Limb (tissue), 2 donors: ENCODE data around the gene TBX15.

Source experiments
- DNase-seq, 2 donors: peaks; one replicate each; pipeline ENCODE4 v3.0.0-alpha.2; 2016; ENCODE audit errors: extremely low spot score in 2 of 2

Gene TBX15

DNA sequence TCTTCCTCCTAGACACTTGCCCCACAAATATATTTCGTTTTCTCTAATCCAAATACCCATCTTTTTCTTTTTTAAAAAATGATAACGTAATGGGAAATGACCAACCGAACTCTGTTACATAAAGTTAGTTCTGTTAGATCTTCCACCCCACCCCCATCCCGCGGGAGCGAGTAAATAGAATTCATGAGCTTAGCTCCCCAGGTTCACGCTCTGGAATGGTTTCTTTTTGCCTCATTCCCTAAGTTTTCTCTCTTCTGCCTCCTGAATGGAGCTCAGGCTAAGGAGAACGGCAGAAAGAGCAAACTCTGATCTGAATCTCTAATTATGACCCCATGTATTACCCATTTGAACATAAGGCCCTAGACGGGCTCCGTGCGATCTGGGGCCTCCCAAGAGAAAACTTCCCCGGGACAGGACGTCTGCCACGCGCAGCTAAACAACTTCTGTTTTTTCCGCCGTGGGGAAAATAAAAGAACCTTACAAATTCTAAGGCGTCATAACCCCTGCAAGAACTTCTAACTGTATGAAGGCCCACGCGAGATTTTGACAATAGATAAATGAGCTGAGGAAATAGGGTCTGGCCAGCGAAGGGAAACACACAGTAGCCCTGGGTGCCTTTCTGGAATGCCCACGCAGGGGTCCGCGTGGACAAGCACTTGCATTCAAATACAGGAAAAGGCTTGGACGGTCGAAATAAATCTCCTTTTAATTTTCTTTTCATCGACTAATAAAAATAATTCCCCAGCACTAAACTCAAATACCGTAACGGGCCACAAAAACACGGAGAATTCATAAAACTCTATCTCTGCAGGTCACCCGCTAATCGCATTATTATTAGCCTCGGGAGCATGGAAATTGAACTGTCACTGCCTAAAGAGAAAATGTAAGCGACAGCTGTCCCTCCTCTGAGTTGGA is 2.2 kb downstream of the TBX15 start:
- no peak for DNase-seq

GRCh38 chr1:118984722-118985639 is 3.2 kb downstream of the TBX15 start:
- DNase-seq = no peak

- peak in 1 of 2 donors; percentile 82 for DNase-seq
Measured at GRCh38 chr1:118984086-118984721, 3.9 kb downstream of the TBX15 start.

GRCh38 chr1:118983558-118984041 is 4.5 kb downstream of the TBX15 start:
- no peak for DNase-seq

DNA sequence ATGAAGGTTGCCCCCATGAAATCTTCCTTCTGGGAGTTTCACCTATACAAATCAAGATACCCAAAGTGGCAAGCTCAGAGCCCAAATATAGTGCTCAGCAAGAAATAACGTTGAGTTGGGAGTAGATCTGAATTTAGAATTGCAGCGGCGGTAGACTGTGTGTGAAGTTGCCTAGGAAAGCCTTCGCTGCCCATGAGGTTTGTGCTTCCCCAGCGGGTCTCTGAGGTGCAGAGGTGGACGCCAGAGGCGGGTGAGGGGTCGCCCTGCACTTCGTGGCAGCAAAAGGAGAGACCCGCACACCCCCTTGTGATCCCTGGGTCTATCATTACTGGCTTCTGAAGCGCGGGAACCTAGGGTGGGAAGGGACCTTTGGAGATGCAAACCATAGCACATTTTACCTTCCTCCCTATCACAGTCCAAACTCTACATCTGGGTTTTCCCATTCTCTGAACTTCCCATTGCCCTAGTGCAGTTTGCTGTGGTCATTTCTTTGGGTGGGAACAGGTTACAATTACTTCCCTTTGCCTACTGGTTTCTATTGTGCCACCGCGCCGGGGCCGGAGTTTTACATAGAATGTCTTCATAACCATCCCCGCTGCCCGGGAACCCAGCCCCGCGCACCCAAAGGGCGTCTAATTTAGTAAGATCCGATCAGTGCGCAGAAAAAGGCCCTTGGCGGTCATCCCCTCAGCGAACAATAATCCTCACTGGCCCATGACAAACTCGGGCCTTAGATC is 5.2 kb downstream of the TBX15 start:
- DNase-seq = no peak

- no peak for DNase-seq
Measured at GRCh38 chr1:118982266-118982665, 5.9 kb downstream of the TBX15 start.

GRCh38 chr1:118981436-118981835 is 6.7 kb downstream of the TBX15 start:
- DNase-seq = no peak

GRCh38 chr1:118979754-118980575 is 8.2 kb downstream of the TBX15 start:
- DNase-seq = no peak

DNA sequence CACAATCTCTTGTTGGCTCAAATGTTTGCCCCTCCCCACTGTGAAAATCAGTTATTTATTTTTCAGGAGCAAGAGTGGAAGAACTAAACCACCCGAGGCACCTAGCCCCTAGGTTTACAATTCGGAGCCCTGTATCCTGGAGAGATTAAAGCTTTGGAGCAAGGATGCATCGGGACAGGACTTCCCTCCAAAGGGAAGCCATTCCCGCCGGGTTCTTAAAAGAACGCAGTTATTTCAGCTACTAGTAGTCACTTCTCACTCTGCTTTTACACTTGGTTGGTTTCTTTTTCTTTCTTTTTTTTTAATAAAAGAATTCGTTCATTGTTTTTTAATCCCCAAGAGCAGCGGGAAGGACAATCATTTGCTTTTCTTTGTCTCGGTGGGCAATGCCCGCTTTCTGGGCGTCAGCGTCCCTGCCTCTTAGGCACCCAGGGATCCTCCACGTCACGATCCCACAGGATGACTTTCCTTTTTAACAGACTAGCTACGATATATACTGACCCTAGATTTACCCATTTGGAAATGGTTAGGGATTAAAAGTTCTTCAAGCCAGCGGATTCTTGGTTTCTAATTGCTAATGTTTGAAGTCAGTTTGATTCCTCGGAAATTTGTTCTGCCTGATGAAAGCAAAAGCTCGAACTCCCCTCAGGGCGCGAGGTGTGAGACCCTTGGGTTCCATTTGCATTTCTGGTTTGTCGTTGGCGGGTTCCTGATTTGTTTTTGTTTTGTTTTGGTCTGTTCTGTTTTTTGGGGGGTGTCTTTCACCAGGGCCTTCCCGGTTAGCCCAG is 9.0 kb downstream of the TBX15 start:
- DNase-seq = no peak

DNA sequence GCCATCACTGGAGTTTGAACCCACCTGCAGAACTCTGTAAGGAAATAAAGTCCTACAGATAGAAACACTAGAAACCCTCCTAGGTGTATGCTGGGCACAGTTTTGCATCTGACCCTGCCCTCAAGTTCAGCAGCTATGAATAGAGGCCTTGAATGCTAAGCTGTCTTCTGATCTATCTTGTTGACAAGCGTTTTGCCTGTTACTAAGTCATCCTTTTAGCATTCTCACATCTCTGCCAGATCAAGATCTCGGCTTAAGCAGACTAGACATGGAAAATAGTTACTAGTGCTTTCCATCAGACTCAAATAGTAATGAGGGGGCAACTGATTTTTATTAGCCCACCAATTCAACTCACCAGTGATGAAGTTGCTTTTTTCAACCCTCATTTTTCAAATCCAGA is 10.5 kb downstream of the TBX15 start:
- DNase-seq = no peak

- no peak for DNase-seq
Measured at GRCh38 chr1:118974661-118975060, 13.5 kb downstream of the TBX15 start.

DNA sequence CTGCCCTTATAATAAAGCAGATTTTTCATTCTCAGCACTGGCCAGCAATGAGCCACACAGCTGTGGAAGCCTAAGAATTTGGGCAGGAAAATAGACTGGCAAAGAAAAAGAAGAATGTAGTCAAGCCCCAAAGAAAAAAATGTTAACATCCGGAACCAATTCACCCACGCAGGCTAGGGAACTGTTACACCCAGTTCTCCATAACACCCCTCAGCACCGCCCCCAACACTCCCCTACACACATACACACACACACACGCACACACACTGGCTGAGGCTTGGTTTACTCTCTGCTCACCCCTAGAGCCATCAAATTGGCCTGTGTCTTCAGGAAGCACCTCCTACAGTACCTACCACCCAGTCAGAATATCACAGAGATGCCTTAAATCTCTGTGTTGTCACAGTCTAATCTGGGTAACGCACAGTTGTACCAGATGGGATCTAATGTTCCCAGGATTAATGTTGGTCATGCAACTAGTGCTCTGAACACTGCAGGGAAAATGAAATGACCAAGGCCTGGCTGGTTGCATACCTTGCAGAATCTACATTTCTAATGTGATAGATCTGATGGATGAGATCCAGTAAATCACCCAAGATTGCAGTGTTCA is 14.5 kb downstream of the TBX15 start:
- DNase-seq = no peak

DNA sequence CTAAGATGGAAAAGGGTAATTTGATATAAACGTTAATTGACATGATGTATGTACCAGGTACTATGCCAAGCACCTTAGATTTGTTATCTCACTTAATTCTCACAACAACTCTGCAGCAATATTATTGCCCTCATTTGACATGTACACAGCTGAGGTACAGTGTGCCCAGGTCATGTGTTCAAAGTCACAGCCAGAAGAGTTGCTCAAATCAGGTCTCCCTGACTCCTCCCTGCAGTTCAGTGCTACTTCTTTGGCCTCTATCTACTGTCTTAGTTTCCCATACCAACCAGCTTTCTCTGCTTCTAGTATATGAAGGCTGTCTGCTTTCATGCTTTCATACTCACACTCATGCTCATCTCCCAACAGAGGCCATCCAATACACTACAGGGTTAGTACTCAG is 15.1 kb downstream of the TBX15 start:
- DNase-seq = no peak

DNA sequence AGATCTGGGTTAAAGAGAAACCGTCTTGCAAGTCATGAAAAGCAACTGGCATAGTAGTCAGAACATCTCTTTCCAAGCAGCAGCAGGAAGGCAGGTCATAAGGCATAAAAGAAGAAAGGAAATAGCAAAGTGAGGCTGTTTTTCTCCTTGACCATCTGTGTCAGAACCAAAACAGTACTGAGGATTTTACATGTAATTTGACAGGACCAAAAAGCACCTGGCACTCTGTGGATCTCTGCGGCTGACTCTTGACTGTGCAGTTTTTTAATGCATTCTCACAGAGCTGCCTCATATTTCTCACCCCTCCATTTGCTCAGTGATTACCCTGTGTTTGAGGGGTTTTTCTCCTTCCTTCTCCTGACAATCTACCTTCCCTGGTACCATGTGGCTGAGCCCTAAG is 17.7 kb downstream of the TBX15 start:
- no peak for DNase-seq

DNA sequence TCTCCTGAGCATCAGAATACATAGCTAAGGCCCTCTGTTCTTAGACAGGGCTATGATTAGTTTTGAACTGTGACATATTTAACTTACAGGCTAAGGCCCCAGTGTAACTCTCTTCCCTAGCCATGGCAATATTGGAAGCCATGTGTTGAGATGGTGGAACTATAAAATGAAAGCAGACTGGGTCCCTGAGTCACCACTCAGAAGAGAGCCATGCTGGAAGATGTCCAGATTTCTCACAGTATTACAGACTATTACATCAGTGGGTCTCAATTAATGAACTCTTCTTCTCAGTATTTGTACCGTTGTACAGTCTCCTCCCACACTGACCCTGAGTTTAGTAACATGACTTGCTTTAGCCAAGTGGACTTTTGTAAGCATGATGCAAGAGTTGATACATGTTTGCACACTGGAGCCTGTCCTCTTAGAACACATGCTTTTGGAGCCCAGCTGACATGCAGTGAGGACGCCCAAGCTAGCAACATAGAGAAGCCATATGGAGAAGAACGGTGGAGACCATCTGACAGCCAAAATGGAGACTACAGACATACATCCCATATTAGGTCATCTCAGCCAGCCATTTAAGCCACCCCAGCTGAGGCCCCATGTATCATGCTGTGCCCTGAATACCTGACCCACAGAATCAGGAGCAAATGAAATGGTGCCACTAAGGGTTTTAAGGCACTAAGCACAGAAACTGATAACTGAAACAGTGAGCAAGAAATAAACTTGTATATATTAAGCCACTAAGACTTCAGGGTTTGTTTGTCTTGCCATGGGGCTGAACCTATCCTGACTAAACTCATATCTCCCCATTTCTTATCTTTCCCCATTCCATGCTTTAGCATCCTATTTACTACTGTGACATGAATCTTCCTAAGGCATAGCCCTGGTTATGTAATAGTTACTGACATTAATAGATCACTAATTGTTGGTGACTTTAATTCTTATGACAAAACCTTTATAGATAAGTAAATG is 24.4 kb downstream of the TBX15 start:
- no peak for DNase-seq

DNA sequence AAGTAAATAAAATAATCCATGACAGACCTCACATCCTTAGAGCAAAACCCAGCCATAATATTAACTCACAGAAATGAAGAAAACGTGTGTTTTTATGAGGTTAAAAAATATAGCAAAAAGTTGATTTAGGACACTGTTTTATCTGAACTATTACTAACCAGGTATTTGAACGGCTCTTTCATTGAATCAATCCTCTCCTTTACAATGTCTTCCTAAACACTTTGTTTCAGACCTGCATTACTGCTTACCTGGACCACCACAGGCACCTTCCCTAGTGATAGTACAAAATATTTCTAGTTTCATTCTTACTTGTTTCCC is 25.0 kb downstream of the TBX15 start:
- no peak for DNase-seq

DNA sequence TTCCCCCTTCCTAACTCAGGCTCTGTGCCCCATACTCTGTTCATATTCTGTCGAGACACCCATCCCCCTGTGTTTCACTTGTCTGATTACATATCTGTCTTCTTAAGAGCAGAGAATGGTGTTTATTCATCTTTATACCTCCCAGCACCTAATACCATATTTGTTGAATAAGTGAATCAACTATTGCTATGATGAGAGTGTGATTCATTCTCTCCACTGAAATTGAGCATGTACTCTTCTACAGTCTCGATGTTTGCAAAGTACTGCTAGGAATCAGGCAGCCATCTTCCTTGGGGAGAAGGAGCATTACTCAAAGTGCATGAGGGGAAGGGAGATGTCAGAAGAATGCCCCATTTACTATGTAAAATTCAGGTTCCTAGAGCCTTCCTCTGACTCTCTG is 27.0 kb downstream of the TBX15 start:
- DNase-seq = no peak

DNA sequence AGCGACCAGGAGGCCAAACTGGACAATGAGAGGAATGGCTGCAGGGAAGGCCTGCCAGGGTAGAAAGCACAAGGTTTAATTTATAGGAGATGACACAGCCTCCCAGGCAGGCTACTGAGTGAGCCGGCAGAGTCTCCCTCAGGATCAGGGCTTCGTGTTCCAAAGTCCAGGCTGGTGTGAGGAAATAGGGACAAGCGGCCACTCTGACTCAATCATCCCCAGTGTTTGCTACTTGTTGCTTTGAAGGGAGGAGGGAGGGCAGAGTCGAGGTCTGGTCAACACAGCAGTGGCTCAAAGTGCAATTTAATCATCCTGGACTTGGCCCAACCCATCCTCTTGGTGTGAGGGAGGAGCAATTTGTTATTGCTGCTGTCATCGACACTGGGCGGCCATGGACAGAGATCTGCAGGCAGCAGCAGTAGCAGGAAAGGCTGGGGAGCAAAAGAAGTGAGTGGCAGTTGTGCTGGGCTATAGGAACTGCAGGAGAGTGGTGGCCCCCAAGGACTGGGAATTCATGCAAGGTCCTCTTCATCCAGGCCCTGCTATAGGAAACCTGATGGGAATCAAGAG is 27.5 kb downstream of the TBX15 start:
- no peak for DNase-seq
